ENCODE measurements around the gene JARID2. TPM values are rescaled to one million over a fixed set of nuclear protein-coding genes. Genes with fewer than 3 reads are reported as not detected.
A peak's percentile ranks its signal among the peaks of the same experiment; 100 is the strongest.

The JARID2 gene
- total RNA-seq, 1 donor from 2014 or later = 38.9 TPM

DNA sequence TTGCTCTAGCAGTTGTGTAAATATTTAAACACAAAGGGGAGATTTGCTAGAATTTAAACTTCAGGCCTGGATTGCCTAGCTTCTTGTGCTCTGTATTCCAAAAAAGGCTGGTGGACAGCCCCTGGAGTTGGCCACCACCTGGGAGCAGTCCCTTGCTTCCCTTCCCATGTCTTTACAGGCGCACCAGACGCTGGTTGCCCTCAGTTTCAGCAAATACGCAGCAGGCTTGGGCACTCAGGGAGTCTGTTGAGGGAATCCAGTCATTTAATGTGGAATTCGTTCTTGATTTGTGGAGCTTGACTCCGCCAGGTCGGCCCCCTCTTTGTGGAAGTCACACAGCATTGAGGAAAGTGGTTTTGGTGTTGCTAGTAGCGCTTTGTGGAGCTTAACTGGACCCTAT lies 260.2 kb downstream of the JARID2 start:
- Mint-ChIP-seq H3K4me3 (no peak overlapping the region), H3K36me3 (peaks cover 46% of the 10 kb centered on the region)
- H3K36me3 ChIP-seq = no peaks in the 10 kb centered on the region

DNA sequence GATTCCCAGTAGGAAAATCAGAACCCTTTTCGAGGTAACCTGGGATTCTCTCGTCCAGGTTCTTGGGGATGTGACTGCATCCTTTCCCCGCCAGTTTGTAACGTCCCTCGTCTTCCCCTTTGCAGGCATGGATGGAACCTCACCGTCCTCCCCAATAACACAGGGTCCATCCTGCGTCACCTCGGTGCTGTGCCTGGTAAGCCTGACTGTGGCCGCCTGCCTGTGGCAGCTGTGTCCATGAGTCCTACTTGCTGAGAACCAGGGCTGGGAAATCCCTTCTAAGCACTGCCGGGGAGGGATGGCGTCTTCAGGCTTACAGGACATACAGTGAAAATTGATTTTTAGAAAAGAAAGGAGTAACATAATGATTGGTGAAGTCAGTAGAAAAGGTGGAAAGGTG lies 261.4 kb downstream of the JARID2 start:
- H3K27ac Mint-ChIP-seq = peak overlapping the region; percentile 58
- peaks cover 9% of the 10 kb centered on the region for H3K4me1 Mint-ChIP-seq
- Histone ChIP-seq H3K9me3 (ENCODE audit: low read depth) (no peaks in the 10 kb centered on the region), H3K27me3 (no peaks in the 10 kb centered on the region), H3K36me3 (no peaks in the 10 kb centered on the region), H3K79me2 (ENCODE audit: low read depth) (no peaks in the 10 kb centered on the region), H3K27ac (no peak overlapping the region), H4K20me1 (ENCODE audit: low read depth) (peaks cover 21% of the 10 kb centered on the region), H3K4me2 (no peak overlapping the region), H3F3A (ENCODE audit: low read depth) (no peaks in the 10 kb centered on the region), H2AFZ (replicated peaks) (no peak overlapping the region), H3K4me3 (no peak overlapping the region), H3K4me1 (no peaks in the 10 kb centered on the region), H3K9ac (no peak overlapping the region)
- peaks cover 48% of the 10 kb centered on the region for H3K36me3 Mint-ChIP-seq
- H3K27me3 Mint-ChIP-seq (ENCODE audit: insufficient read depth, low read depth) = peaks cover 7% of the 10 kb centered on the region
- no peak for DNase-seq (ENCODE audit: low spot score)
- H3K9me3 Mint-ChIP-seq = no peaks in the 10 kb centered on the region
- no peak overlapping the region for H3K4me3 Mint-ChIP-seq
- TF ChIP-seq EZH2phosphoT487 (IDR thresholded peaks at IDR 0.05) (no peak), EZH2 (IDR thresholded peaks at IDR 0.05) (no peak)
- TF ChIP-seq, protein P1, sequence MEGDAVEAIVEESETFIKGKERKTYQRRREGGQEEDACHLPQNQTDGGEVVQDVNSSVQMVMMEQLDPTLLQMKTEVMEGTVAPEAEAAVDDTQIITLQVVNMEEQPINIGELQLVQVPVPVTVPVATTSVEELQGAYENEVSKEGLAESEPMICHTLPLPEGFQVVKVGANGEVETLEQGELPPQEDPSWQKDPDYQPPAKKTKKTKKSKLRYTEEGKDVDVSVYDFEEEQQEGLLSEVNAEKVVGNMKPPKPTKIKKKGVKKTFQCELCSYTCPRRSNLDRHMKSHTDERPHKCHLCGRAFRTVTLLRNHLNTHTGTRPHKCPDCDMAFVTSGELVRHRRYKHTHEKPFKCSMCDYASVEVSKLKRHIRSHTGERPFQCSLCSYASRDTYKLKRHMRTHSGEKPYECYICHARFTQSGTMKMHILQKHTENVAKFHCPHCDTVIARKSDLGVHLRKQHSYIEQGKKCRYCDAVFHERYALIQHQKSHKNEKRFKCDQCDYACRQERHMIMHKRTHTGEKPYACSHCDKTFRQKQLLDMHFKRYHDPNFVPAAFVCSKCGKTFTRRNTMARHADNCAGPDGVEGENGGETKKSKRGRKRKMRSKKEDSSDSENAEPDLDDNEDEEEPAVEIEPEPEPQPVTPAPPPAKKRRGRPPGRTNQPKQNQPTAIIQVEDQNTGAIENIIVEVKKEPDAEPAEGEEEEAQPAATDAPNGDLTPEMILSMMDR (IDR thresholded peaks at IDR 0.05) = no peak

More for the DNA sequence above, 260.2 kb downstream of the JARID2 start:
- H3F3A ChIP-seq (ENCODE audit: low read depth) = no peaks in the 10 kb centered on the region
- Mint-ChIP-seq H3K27ac (no peak overlapping the region), H3K4me1 (peaks cover 7% of the 10 kb centered on the region), H3K9me3 (no peaks in the 10 kb centered on the region), H3K27me3 (ENCODE audit: insufficient read depth, low read depth) (peaks cover 8% of the 10 kb centered on the region)
- peaks cover 18% of the 10 kb centered on the region for H4K20me1 ChIP-seq (ENCODE audit: low read depth)
- H3K27me3 ChIP-seq = no peaks in the 10 kb centered on the region
- no peak overlapping the region for H3K9ac ChIP-seq
- no peaks in the 10 kb centered on the region for H3K4me1 ChIP-seq
- no peak overlapping the region for H3K4me2 ChIP-seq
- no peak overlapping the region for H2AFZ ChIP-seq (replicated peaks)
- H3K27ac ChIP-seq = no peak overlapping the region
- TF ChIP-seq EZH2 (IDR thresholded peaks at IDR 0.05) = no peak
- TF ChIP-seq, protein P1 (IDR thresholded peaks at IDR 0.05) = no peak
- no peak for TF ChIP-seq EZH2phosphoT487 (IDR thresholded peaks at IDR 0.05)
- no peak for DNase-seq (ENCODE audit: low spot score)
- H3K79me2 ChIP-seq (ENCODE audit: low read depth) = no peaks in the 10 kb centered on the region
- H3K4me3 ChIP-seq = no peak overlapping the region
- no peaks in the 10 kb centered on the region for H3K9me3 ChIP-seq (ENCODE audit: low read depth)

DNA sequence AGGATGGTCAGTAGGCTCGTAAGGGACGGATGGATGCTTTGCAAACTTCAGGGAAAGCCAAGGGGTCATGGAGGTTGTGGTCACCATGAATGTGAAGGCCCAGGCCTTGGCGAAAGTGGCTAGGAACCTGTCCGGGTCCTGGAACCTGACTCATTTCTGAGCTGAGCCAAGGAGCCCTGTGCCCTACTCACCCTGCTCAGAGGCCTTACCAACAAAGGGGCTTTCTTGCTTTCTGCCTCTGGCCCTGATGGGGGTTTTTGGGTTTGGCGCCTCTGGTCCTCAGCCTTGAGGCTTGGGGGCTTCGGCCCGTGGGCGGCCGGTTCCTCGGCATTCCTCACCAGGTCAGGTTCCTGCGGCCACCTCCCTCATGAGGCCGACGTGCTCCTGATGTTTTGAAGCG lies 261.9 kb downstream of the JARID2 start:
- peaks cover 2% of the 10 kb centered on the region for H3K27me3 Mint-ChIP-seq (ENCODE audit: insufficient read depth, low read depth)
- Histone ChIP-seq H3F3A (ENCODE audit: low read depth) (no peaks in the 10 kb centered on the region), H4K20me1 (ENCODE audit: low read depth) (peaks cover 20% of the 10 kb centered on the region), H3K79me2 (ENCODE audit: low read depth) (no peaks in the 10 kb centered on the region), H3K4me3 (no peak overlapping the region), H3K36me3 (no peaks in the 10 kb centered on the region), H3K27ac (no peak overlapping the region), H2AFZ (replicated peaks) (no peak overlapping the region), H3K9ac (no peak overlapping the region), H3K9me3 (ENCODE audit: low read depth) (no peaks in the 10 kb centered on the region), H3K4me1 (no peaks in the 10 kb centered on the region), H3K27me3 (no peaks in the 10 kb centered on the region), H3K4me2 (no peak overlapping the region)
- peaks cover 9% of the 10 kb centered on the region for H3K4me1 Mint-ChIP-seq
- H3K9me3 Mint-ChIP-seq = no peaks in the 10 kb centered on the region
- peaks cover 54% of the 10 kb centered on the region for H3K36me3 Mint-ChIP-seq
- H3K4me3 Mint-ChIP-seq = no peak overlapping the region
- TF ChIP-seq, protein P1 (IDR thresholded peaks at IDR 0.05) = no peak
- no peak for TF ChIP-seq EZH2phosphoT487 (IDR thresholded peaks at IDR 0.05)
- no peak for TF ChIP-seq EZH2 (IDR thresholded peaks at IDR 0.05)
- no peak overlapping the region for H3K27ac Mint-ChIP-seq
- DNase-seq (ENCODE audit: low spot score) = no peak
